HepG2 (cell line): ENCODE measurements around the gene NDUFA5.

Experiments
- ARHGAP35 ChIP-seq: sonication (generic); formaldehyde crosslinking; IDR thresholded peaks from 2 replicates; pipeline ENCODE4 v1.9.0; 2022; ENCODE audit warnings: mild to moderate bottlenecking, inconsistent platforms, moderate library complexity, missing genetic modification reagents, borderline replicate concordance
- MLXIP ChIP-seq: sonication (generic); formaldehyde crosslinking; IDR thresholded peaks from 2 replicates; pipeline ENCODE4 v1.9.0; 2021; ENCODE audit warnings: missing genetic modification reagents, borderline replicate concordance
- POLR2A ChIP-seq, 2 experiments: IDR thresholded peaks; 2 replicates each; pipeline ENCODE4 v1.6.1; 2011; ENCODE audit warnings: low read depth in 2 of 2, low read length in 2 of 2, mild to moderate bottlenecking in 1 of 2, moderate library complexity in 1 of 2; ENCODE audit not compliant: insufficient read depth in 1 of 2
- ZNF747 ChIP-seq: sonication (generic); formaldehyde crosslinking; IDR thresholded peaks from 2 replicates; pipeline ENCODE4 v1.8.1; 2023; ENCODE audit warnings: missing genetic modification reagents, mild to moderate bottlenecking, borderline replicate concordance
- ZNF777 ChIP-seq: sonication (generic); formaldehyde crosslinking; IDR thresholded peaks from 2 replicates; pipeline ENCODE4 v1.4.0; 2020; ENCODE audit warnings: missing genetic modification reagents

- TF ChIP-seq ZNF747 (CRISPR knock-in tag) = no peak
- TF ChIP-seq ARHGAP35 = no peak
- TF ChIP-seq POLR2A (IDR thresholded peaks at IDR 0.05; ENCODE audit: insufficient read depth in 1 of 2, low read depth in 2 of 2, low read length in 2 of 2) = no peak
- no peak for TF ChIP-seq ZNF777 (CRISPR knock-in tag)
- no peak for TF ChIP-seq MLXIP (CRISPR knock-in tag)
These were observed 22.1 kb downstream of the NDUFA5 start for GRCh38 chr7:123535517-123535916.
